HG03039 (cell line): ENCODE data around the gene GPC6.

Source experiments
- ATAC-seq: cut with Tn5 transposase; IDR thresholded peaks from one replicate; pipeline ENCODE4 v1.9.1; 2021; ENCODE audit warnings: mild to moderate bottlenecking, moderate library complexity; ENCODE audit not compliant: unreplicated experiment

GPC6 gene

GRCh38 chr13:94079876-94080275, 853.3 kb downstream of the GPC6 start:
- ATAC-seq: no peak

- no peak for ATAC-seq
These were observed 853.9 kb downstream of the GPC6 start for GRCh38 chr13:94080527-94080926.

- ATAC-seq: no peak
These were observed 860.5 kb downstream of the GPC6 start for GRCh38 chr13:94087100-94087499.

GRCh38 chr13:94088742-94089141, 862.1 kb downstream of the GPC6 start:
- no peak for ATAC-seq

GRCh38 chr13:94090773-94091480, 864.3 kb downstream of the GPC6 start:
- ATAC-seq: no peak

- ATAC-seq: no peak
These were observed 867.2 kb downstream of the GPC6 start for GRCh38 chr13:94093652-94094315.

GRCh38 chr13:94109715-94110374, 883.2 kb downstream of the GPC6 start:
- no peak for ATAC-seq

GRCh38 chr13:94112227-94112626, 885.6 kb downstream of the GPC6 start:
- ATAC-seq: no peak

- ATAC-seq: no peak
These were observed 886.1 kb downstream of the GPC6 start for GRCh38 chr13:94112731-94113130.

GRCh38 chr13:94113245-94113644, 886.6 kb downstream of the GPC6 start:
- no peak for ATAC-seq

- ATAC-seq: no peak
These were observed 887.6 kb downstream of the GPC6 start for GRCh38 chr13:94114166-94114565.

GRCh38 chr13:94115054-94115453, 888.4 kb downstream of the GPC6 start:
- no peak for ATAC-seq

- no peak for ATAC-seq
These were observed 892.8 kb downstream of the GPC6 start for GRCh38 chr13:94119360-94119936.

GRCh38 chr13:94120878-94121277, 894.3 kb downstream of the GPC6 start:
- ATAC-seq: no peak

- ATAC-seq: no peak
These were observed 895.1 kb downstream of the GPC6 start for GRCh38 chr13:94121686-94122085.

GRCh38 chr13:94122300-94122915, 895.8 kb downstream of the GPC6 start:
- no peak for ATAC-seq

GRCh38 chr13:94123557-94123956, 897.0 kb downstream of the GPC6 start:
- no peak for ATAC-seq

GRCh38 chr13:94128430-94128829, 901.8 kb downstream of the GPC6 start:
- ATAC-seq: no peak

GRCh38 chr13:94129490-94129894, 902.9 kb downstream of the GPC6 start:
- ATAC-seq: no peak

GRCh38 chr13:94138831-94139230, 912.2 kb downstream of the GPC6 start:
- ATAC-seq: no peak

GRCh38 chr13:94139393-94139995, 912.9 kb downstream of the GPC6 start:
- ATAC-seq: no peak
